PC-3 (cell line): ENCODE measurements around the gene HDAC1.
"Not testable (repeated sequence)": the region's sequence is repeated elsewhere in the genome, so short reads cannot be mapped to it uniquely, and the experiment has no call there.

Experiments
- CTCF ChIP-seq: fragments of 300-600 bp; sonication (generic); conservative IDR thresholded peaks from 2 replicates; pipeline ENCODE4 v1.5.1; 2017; ENCODE audit warnings: antibody characterized with exemption, low read depth, mild to moderate bottlenecking, low read length
- EZH2phosphoT487 ChIP-seq: fragments of 300-600 bp; sonication (generic); IDR thresholded peaks from 2 replicates; pipeline ENCODE4 v1.6.1; 2018; ENCODE audit warnings: mild to moderate bottlenecking, antibody characterized with exemption, low read length, borderline replicate concordance

DNA sequence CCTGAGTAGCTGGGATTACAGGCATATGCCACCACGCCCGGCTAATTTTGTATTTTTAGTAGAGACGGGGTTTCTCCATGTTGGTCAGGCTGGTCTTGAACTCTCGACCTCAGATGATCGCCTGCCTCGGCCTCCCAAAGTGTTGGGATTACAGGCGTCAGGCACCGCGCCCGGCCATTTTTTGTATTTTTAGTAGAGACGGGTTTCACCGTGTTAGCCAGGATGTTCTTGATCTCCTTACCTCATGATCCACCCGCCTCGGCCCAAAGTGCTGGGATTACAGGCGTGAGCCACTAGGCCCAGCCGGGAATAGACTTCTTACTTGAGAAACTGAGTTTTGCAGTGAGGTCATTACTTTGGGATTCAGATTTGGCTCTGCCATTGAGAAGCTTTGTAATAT, 6.3 kb downstream of the HDAC1 start:
- TF ChIP-seq CTCF, EZH2phosphoT487: not testable (repeated sequence)
